Adrenal gland (tissue), 5 donors: ENCODE results near the gene IL17RD.

Source experiments
- CTCF ChIP-seq, 6 experiments: fragments of 450-650 bp in 4 of 6; fragments of 200-600 bp in 2 of 6; sonication (generic) in 1 of 6; IDR thresholded peaks; 1 replicate in 5 of 6; 2 replicates in 1 of 6; pipeline versions ENCODE4 v1.5.1 to v1.8.0; 2016 to 2021; ENCODE audit warnings: antibody characterized with exemption in 6 of 6, mild to moderate bottlenecking in 2 of 6, moderate library complexity in 1 of 6
- POLR2A ChIP-seq, 2 donors: fragments of 450-650 bp; IDR thresholded peaks; one replicate each; pipeline ENCODE4 v1.6.1; 2017; ENCODE audit warnings: antibody characterized with exemption in 2 of 2, mild to moderate bottlenecking in 2 of 2, moderate library complexity in 1 of 2
- donor health status: DM: no; HTN: no; CAD: no.

DNA sequence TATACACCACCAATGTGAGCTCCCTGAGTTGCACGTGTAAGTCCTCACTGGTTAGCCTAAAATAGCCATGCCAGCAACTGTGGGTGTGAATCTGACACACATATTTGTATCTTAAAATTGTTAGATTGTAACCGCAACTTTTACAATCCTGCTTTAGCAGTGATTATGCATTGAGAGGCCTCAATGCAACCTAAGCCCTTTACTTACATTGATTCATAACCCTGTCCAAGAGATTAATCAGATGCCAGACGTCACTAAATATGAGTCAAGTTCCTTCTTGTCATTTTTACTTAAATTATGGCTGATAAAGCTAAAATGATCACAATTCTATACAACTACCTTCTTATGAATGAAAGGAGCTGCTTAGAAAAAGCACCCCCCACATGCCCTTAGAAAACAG lies 46.9 kb downstream of the IL17RD start:
- no peak for TF ChIP-seq CTCF (IDR thresholded peaks at IDR 0.05)
- no peak for TF ChIP-seq POLR2A (IDR thresholded peaks at IDR 0.05)
